DOHH2 (cell line): ENCODE results near the gene ILK.

Experiments used
- EZH2phosphoT487 ChIP-seq: fragments of 200-600 bp; sonication (generic); IDR thresholded peaks from 2 replicates; pipeline ENCODE4 v1.6.1; 2017; ENCODE audit warnings: borderline replicate concordance, mild to moderate bottlenecking, antibody characterized with exemption, low read length, moderate library complexity, mixed read lengths
- TF ChIP-seq, protein P1 (sequence below): fragments of 200-600 bp; sonication (generic); IDR thresholded peaks from one replicate; pipeline ENCODE4 v1.5.1; 2014; ENCODE audit warnings: antibody characterized with exemption, mild to moderate bottlenecking, low read depth, low read length; ENCODE audit not compliant: poor library complexity, severe bottlenecking

DNA sequence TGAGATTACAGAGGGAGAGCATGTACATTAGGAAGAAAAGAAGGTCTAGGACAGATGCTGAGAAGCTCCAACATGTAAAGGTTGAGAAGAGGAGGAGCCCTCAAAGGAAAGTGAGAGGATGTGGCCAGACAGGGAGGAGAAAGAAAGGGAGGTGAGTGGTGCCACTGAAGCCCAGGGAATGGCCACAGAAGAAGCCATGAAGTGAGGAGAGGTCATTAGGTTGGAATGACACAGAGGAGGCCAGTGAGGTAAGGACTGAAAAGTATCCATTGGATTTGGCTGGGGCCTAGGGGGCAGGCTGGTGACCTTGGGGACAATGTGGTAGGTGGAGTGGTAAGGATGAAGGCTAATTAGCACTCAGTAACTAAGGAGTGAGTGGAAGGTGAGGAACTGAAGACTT, 55.1 kb downstream of the ILK start:
- TF ChIP-seq, protein P1, sequence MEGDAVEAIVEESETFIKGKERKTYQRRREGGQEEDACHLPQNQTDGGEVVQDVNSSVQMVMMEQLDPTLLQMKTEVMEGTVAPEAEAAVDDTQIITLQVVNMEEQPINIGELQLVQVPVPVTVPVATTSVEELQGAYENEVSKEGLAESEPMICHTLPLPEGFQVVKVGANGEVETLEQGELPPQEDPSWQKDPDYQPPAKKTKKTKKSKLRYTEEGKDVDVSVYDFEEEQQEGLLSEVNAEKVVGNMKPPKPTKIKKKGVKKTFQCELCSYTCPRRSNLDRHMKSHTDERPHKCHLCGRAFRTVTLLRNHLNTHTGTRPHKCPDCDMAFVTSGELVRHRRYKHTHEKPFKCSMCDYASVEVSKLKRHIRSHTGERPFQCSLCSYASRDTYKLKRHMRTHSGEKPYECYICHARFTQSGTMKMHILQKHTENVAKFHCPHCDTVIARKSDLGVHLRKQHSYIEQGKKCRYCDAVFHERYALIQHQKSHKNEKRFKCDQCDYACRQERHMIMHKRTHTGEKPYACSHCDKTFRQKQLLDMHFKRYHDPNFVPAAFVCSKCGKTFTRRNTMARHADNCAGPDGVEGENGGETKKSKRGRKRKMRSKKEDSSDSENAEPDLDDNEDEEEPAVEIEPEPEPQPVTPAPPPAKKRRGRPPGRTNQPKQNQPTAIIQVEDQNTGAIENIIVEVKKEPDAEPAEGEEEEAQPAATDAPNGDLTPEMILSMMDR = no peak
- no peak for TF ChIP-seq EZH2phosphoT487
